NCI-H187 (cell line): ENCODE data around the gene TIAM1.

Experiments
- DNase-seq, 2 experiments: peaks; one replicate each; lab custom pipeline; 2025; lab: John Stamatoyannopoulos, UW

Gene TIAM1

GRCh38 chr21:31283025-31283424 lies 61.0 kb downstream of the TIAM1 start:
- DNase-seq, result no peak

DNA sequence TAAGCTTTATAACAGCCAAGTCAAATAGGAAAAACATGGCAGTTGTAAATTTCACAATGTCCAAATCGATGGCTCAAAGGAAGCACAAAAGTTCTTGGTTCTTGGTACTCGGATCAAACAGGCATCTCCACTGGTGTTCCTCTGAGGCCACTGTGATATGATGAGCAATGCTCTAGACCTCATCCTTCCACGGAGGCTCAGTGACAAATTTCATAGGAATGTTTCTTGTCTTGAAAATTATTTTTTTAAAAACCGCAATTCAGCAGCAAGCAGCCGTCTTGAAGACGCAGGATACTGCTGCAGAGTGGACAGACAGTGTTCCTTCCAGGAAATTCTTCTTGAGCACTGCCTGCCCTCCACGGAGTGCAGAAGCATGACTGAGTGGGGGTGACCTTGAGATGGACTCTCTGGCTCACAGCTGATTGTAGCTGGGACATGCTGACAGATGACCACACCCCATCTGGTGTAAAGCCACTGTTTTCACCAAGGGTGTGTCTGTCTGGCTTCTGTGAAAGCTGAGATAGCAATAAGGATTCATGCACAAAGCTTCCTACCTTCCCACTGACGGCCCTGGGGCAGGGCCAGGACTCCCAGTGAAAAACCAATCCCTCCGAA lies 61.9 kb downstream of the TIAM1 start:
- DNase-seq, result no peak

GRCh38 chr21:31281561-31281960 lies 62.5 kb downstream of the TIAM1 start:
- DNase-seq, result no peak

DNA sequence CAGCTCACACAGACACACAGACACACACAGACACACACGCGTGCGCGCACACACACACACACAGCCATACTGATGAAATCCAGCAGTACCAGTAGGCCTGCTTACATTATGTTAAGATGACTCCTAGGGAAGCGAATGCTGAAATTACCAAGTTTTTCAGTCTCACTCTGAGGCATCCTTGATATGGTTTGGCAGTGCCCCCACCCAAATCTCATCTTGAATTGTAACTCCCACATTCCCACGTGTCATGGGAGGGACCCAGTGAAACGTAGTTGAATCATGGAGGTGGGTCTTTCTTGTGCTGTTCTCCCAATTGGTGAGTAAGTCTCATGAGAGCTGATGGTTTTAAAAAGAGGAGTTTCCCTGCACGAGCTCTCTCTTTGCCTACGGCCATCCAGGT lies 64.1 kb downstream of the TIAM1 start:
- no peak for DNase-seq

DNA sequence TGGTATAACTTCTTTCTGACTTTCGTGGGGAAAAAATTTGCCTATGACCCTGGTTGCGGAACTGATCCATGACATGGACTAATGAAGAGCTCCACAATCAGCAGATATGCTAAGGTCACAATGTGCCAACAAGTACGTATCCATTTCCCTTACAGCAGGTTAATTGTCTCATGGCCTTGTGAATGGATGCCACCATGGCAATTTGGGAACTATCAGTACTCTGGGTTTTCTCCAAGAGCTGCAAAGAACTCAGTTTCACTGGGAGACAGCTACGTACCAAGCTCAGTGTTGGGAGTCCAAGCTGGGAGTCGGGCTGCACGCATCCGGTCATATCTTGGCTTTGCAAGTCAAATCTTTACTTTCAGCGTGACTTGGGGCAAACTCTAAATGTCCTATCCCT lies 64.8 kb downstream of the TIAM1 start:
- DNase-seq, result no peak

DNA sequence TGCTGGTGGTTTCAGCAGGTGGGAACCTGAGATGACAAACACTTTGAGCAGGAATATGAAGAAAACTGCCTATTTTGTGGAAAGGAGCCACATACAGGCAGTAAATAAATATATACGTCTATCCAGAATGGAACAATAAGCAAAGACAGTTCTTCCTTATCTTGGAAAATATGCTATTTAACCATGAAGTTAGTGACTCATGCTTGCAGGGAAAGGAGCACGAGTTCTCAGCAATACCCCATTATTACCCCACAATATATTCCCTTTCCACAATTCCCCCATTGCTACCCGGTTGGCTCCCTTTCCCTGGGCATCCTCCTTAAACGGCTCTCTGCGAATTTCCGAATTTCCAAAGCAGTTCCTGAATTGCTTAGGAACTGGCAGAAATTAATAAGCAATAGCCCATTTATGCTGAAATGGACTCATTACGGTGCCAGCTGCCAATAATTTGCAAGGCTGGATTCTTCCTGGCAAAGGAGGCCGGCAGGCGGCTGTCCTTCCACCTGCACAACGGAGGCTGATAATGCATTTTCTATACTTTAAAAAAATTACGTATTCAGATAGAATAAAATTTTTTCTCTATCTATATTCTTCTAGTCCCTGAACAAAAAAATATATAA lies 65.4 kb downstream of the TIAM1 start:
- DNase-seq, result no peak

GRCh38 chr21:31276663-31277062 lies 67.4 kb downstream of the TIAM1 start:
- DNase-seq, result no peak

GRCh38 chr21:31275901-31276300 lies 68.2 kb downstream of the TIAM1 start:
- DNase-seq, result no peak

DNA sequence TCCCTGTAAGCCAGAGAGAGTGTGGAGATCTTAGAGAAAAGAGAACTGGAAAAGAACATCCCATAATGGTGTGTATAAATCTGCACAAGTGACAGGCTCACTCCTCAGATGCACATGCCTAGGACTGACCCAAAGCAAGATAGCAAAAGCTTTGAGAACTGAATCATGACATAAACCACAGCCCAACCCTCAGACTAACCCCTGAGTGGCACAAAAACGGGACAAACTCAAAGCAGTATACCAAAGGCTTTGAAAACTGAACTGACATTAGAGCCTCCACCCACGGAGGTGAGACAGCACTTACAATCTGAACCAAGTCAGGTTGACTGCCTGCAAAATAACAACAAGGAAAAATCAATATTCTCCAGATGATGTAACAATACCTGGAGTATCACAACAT lies 70.8 kb downstream of the TIAM1 start:
- DNase-seq, result no peak

DNA sequence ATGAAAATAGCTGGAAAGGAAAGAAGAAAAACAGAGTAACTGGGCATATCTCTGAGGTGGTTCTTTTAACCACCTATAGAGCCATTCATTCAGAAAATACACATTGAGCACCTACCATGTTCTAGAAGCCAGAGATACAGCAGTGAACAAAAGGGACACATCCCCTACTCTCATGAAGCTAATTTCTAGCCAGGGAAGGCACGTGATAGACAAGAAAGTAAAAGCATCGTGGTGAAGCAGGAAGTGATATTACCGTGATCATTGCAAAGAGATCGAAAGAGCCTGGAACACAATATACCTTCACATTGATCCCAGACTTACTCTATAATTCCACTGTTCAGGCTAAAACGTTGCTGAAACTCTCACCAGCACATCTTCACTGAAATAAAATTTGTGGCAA lies 76.0 kb downstream of the TIAM1 start:
- no peak for DNase-seq

DNA sequence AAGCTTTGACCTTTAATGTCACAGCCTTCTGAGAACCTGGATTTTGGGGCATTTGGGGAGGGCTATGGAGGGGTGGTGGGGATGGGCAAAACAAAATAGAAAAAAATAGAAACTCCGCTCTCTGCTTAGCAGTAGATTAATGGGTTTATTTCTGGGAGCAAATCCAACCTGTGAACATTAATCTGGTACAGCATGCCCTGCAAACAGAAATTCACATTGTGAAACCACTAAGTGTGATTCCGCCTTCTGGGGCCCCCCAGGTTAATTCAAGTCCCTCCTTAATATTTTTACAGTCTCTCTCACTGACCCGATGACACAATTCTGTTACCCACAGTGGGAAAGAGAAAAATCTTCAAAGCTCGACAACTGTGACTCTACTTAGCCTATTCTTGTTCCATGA lies 76.4 kb downstream of the TIAM1 start:
- DNase-seq, result no peak

DNA sequence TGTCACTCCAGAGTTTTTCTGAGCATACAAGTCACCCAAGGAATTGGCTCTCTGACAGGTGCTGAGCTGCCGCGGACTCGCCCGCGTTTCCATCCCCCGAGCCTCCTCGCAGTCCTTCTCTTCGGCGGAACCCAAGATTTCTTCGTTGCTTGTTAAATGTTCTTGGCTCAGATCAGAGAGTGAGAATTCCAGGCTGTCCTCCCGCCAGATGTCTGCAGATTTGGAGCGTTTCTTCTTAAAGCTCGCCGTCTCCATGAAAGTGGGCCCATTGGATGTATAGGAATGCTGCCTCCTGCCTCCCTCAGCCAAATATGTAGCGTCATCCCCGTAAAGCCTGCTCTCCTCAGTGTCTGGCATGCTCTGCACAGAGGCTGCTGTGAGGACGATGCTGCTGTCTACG lies 77.8 kb downstream of the TIAM1 start:
- DNase-seq, result no peak

GRCh38 chr21:31265366-31266013 lies 78.6 kb downstream of the TIAM1 start:
- no peak for DNase-seq

DNA sequence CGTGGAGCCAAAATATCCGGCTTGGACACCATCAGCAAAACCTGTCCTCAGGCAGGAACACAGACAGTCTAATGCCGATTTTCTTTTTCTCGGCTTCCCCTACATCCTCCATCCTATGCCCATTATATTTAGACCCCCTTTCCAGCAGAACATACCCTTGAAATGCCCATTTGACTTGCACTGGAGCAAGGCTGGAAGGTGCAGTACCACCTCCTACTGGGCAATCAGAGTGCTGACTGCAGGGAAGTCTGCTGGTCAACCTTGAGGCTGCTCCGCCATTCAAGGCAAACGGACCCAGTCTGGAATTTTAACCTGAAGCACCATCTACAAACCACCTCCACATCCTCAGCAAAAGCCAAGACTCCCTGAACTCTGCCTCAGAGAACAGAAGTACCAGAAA lies 79.5 kb downstream of the TIAM1 start:
- DNase-seq, result no peak

- no peak for DNase-seq
Observed at GRCh38 chr21:31262728-31263127, 81.3 kb downstream of the TIAM1 start.

DNA sequence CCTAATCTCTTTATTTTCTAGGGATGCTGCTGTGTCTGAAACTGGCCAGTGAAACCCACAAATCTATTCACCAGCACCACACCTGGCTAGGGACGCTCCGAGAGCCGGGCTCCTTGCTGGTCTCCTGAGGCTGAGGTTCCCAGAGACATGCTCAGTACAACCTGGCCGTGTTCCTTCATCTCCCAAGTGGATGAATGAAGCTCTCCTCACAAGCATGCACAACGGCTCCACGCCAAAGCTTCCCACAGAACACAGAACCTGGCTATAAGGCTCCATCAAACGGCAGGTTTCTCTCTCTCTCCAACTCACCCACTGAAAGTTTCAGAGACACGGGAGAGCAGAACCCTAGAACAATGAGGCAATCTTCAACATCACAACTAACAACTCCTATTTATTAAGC lies 82.3 kb downstream of the TIAM1 start:
- no peak for DNase-seq

DNA sequence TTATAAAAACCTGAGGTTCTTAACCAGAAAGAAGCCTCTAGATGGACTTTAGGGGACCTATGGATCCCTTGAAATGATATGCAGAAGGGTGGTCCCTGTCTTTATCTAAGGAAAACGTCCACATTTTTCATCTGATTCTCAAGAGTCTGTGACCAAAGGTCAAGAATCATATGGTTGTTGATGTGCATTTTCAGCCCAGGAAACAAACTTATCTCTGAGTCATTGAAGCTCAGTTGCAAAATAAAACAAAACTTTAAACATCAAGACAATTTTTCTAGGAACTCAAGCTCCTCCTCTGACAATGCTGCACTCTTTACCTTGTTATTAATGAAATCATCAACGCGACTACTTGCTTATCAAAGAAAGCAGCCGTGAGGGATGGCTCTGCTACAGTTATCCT lies 83.3 kb downstream of the TIAM1 start:
- DNase-seq, result no peak

DNA sequence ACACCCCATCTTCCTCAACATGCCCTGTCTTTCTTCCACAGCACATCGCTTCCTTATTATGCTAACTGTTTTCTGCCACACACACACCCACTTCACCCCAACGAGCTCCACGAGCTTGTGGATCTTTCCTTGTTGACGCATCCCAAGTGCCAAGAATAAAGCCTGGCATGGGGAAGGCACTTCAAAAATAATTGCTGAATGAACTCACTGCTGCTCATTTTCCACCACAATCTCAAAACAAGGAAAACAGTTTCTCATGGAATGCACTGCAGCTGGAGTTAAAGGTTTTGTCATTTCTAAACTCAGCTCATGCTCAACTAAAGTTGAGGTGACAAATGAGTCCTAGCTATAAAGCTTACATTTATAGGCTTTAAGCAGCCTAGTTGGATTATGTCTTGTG lies 86.0 kb downstream of the TIAM1 start:
- no peak for DNase-seq

- DNase-seq, result no peak
Observed at GRCh38 chr21:31257265-31257664, 86.8 kb downstream of the TIAM1 start.

DNA sequence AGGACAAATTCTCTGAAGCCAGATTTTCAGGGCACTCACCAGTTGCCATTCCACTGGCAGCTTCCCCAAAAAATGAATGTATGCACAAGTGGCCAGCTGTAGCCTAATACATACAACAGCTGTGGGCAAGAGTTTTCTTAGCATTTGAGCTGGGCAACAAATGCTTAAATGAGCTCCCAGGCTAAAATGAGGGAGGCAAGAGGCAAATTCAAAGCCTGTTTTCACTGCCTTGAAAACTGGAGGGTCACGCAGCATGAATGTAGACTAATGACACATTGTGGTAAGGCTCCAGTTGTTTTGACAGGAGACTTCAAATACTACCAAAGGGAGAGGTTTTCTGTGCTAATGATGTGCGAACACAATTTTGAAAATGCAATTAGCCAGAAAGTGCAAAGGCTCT lies 88.2 kb downstream of the TIAM1 start:
- no peak for DNase-seq

GRCh38 chr21:31255036-31255435 lies 89.0 kb downstream of the TIAM1 start:
- no peak for DNase-seq

DNA sequence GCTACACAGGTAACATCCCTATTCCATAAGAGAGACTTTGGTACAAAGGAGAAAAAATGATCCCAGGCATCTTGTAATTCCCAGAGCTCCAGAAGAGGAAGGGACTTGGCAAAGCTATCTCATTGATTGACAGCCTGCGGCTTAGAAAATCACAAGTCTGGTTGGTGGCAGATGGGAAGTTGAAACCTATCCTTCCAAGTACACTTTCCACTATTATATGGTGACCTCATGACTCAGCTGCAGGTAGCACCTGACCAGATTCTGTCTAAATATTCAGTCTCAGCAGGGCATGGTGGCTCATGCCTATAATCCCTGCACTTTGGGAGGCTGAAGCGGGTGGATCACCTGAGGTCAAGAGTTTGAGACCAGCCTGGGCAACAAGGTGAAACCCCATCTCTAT lies 89.9 kb downstream of the TIAM1 start:
- no peak for DNase-seq

DNA sequence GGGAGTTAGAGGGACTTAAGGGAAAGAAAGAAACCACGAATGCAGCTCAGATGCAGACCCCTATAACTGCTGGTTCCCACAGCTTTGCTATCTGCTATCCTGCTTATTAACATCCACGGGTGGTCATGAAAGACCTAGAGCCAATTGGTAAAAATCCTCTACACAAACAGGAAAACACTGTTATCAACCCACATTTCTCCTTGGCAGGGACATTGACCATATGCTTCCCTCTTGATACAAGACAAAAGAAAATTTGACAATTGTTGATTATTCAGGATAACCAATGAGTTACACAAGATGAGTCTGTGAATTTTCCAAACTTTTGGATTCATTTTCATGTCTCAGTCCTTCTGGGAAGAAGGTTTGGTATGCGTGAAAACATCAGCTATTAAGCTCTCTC lies 90.4 kb downstream of the TIAM1 start:
- no peak for DNase-seq

- DNase-seq, result no peak
Observed at GRCh38 chr21:31252611-31253010, 91.5 kb downstream of the TIAM1 start.
